GM10248 (cell line): ENCODE data around the gene RASA1.

Experiments
- CTCF ChIA-PET: fragments of 300-600 bp; sonication (Branson Sonifier 250); formaldehyde crosslinking; extraction: SDS; loops from one replicate; lab custom pipeline; 2021; ENCODE audit warnings: antibody characterized with exemption; lab: Yijun Ruan, JAX
- POLR2A ChIA-PET: fragments of 350-650 bp; sonication (Branson Sonifier 250); formaldehyde crosslinking; extraction: SDS; loops from one replicate; lab custom pipeline; 2020; ENCODE audit warnings: antibody characterized with exemption; lab: Yijun Ruan, JAX
- DNase-seq: peaks from one replicate; pipeline ENCODE4 v3.0.0; 2012; ENCODE audit errors: extremely low spot score
- TF ChIP-seq, protein P1 (sequence below): IDR thresholded peaks from 2 replicates; pipeline ENCODE4 v1.5.1; 2012; ENCODE audit warnings: mild to moderate bottlenecking, low read depth; ENCODE audit errors: extremely low read depth, missing control alignments, control extremely low read depth

RASA1 gene

DNA sequence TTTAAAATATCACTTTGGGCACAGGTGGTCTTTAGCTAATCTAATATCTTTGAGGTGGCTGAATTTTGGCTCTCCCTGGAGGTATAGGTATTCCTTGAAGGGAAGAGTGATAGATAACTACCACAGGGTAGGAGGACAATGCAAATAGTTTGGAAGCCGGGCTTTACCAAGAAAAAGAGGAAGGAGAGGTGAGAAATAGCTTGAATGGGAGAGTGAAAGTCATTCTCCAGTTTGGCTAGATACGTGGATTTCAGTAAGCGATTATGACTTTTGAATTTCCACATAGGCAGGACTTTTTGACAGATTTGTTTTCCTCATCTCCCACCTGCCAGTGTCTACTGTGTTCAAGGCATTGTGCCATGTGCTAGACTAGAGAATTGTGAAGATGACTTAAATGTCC, 45.5 kb downstream of the RASA1 start:
- no peak for DNase-seq
- POLR2A ChIA-PET: no interaction called here

DNA sequence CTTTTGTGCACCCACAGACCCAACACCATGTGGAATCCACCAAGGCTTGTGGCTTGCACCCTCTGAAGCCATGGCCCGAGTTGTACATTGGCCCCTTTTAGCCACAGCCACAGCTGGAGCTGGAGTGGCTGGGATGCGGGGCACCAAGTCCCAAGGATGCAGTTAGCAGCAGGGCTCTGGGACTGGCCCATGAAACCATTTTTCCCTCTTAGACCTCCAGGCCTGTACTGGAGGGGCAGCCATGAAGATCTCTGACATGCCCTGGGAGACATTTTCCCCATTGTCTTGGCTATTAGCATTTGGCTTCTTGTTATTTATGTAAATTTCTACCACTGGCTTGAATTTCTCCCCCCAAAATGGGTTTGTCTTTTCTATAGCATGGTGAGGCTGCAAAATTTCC, 51.8 kb downstream of the RASA1 start:
- ChIA-PET POLR2A (no interaction called here), CTCF (no interaction called here)
- TF ChIP-seq, protein P1, sequence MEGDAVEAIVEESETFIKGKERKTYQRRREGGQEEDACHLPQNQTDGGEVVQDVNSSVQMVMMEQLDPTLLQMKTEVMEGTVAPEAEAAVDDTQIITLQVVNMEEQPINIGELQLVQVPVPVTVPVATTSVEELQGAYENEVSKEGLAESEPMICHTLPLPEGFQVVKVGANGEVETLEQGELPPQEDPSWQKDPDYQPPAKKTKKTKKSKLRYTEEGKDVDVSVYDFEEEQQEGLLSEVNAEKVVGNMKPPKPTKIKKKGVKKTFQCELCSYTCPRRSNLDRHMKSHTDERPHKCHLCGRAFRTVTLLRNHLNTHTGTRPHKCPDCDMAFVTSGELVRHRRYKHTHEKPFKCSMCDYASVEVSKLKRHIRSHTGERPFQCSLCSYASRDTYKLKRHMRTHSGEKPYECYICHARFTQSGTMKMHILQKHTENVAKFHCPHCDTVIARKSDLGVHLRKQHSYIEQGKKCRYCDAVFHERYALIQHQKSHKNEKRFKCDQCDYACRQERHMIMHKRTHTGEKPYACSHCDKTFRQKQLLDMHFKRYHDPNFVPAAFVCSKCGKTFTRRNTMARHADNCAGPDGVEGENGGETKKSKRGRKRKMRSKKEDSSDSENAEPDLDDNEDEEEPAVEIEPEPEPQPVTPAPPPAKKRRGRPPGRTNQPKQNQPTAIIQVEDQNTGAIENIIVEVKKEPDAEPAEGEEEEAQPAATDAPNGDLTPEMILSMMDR: no peak
- no peak for DNase-seq

More for the DNA sequence above, 45.5 kb downstream of the RASA1 start:
- CTCF ChIA-PET: interaction anchor here (0.8 to 1.3 kb wide), 3 partner anchors 10 to 33 kb away, joined by 3 to 4 read pairs (median 3); no protein-coding TSS in a partner anchor
- TF ChIP-seq, protein P1: no peak

GRCh38 chr5:87321605-87322004, 53.9 kb downstream of the RASA1 start:
- ChIA-PET POLR2A (no interaction called here), CTCF (interaction anchor here (1.0 to 1.7 kb wide), 4 partner anchors 10 to 19 kb away, joined by 3 to 4 read pairs (median 4); no protein-coding TSS in a partner anchor)
- DNase-seq: no peak
- TF ChIP-seq, protein P1: no peak

GRCh38 chr5:87322381-87322780, 54.7 kb downstream of the RASA1 start:
- CTCF ChIA-PET: interaction anchor here (1.0 to 1.7 kb wide), 4 partner anchors 9 to 20 kb away, joined by 3 to 4 read pairs (median 4); no protein-coding TSS in a partner anchor
- TF ChIP-seq, protein P1: no peak
- POLR2A ChIA-PET: no interaction called here
- no peak for DNase-seq

DNA sequence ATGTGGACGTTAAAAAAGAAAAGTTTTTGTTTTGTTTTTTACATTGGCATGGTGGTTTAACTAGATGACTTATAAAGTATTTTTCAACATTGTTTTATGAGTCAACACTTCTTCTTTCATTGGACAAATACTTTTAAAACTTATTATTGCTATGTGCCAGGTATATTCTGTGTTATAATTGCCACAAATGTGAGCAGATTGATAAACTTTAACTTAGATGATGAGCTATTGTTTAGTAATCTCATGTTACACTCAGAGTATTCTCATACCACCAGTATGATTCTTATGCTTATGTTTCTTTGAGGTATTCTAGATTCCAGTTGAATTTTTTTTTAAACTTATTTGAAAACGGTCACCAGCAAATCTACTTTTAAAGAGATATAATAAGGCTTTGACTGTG, 60.3 kb downstream of the RASA1 start:
- no peak for DNase-seq
- TF ChIP-seq, protein P1: no peak
- ChIA-PET CTCF (interaction anchor here (1.2 to 2.2 kb wide), 2 partner anchors 11 to 21 kb away, joined by 3 to 10 read pairs; no protein-coding TSS in a partner anchor), POLR2A (no interaction called here)

DNA sequence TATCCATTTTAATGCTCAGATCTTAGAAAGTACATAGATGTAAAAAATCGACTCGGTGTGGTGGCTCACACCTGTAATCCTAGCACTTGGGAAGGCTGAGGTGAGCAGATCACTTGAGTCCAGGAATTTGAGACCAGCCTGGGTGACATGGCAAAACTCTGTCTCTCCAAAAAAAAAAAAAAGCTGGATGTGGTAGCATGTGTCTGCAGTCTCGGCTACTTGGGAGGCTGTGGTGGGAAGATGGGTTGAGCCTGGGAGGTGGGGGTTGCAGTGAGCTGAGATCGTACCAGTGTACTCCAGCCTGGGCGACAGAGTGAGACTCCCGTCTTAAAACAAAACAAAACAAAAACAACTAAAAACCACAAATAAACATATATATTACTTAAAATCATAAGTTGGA, 61.4 kb downstream of the RASA1 start:
- DNase-seq: no peak
- POLR2A ChIA-PET: no interaction called here
- CTCF ChIA-PET: interaction anchor here (0.6 to 1.2 kb wide), 3 partner anchors 20 to 1854 kb away, joined by 3 read pairs; no protein-coding TSS in a partner anchor
- TF ChIP-seq, protein P1: no peak
